D341Med (cell line): ENCODE measurements around the gene PREPL.
A peak's percentile ranks its signal among the peaks of the same experiment; 100 is the strongest.

Source experiments
- DNase-seq: peaks from one replicate; pipeline ENCODE4 v3.0.0; 2012; ENCODE audit warnings: low spot score

Gene PREPL

DNA sequence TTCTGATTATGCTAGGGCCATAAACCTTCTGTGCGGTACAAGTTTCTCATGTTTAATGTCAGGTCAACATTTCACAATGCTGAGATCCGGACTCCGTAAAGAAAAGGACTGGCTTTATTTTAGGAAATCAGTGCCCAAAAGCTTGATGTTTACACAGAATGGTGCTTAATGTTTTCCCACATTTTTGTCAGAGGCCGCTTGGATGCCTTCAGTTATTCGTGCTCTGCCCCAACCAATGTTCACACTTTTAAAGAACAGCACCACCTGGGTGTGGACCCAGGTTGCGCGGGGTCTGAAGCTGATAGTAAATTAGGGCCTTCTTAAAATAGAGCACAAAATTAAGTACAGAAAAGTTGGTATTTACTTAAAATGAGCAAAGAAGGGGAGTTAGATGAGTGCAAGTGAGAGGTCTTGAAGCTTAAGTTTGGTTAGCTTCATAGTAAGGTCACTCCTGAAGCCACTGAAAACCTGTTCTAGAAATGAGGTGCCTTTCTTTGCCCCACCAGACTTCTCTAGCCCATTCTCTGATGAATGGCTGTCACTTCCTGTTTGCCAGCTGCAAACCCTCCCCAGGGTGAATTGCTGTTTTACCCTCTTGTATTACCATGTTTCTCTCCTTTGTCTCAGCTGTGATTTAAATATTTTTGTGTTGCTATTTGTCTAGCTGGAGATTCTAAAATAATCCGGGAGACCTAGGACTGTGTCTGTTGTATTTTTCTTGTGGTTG, 65.5 kb downstream of the PREPL start:
- DNase-seq = no peak

DNA sequence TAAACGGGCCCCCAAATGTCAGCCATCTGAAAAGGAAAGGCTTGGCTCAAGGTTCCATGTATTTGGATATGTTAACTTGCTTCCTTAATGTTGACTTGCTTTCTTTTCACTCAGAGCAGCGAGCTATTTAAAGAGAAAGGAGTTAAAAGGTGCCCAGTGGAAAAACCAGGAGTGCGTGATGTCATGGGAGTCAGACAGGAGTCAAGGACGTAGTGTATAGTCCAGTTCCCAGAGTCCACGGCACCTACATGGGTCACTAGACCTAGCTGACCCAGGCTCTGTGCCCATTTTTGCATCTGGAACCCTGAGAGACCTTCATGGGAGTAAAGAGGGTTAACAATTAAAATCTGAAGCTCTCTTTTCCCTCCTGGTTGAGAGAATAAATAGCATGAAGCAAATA, 66.2 kb downstream of the PREPL start:
- DNase-seq = no peak

DNA sequence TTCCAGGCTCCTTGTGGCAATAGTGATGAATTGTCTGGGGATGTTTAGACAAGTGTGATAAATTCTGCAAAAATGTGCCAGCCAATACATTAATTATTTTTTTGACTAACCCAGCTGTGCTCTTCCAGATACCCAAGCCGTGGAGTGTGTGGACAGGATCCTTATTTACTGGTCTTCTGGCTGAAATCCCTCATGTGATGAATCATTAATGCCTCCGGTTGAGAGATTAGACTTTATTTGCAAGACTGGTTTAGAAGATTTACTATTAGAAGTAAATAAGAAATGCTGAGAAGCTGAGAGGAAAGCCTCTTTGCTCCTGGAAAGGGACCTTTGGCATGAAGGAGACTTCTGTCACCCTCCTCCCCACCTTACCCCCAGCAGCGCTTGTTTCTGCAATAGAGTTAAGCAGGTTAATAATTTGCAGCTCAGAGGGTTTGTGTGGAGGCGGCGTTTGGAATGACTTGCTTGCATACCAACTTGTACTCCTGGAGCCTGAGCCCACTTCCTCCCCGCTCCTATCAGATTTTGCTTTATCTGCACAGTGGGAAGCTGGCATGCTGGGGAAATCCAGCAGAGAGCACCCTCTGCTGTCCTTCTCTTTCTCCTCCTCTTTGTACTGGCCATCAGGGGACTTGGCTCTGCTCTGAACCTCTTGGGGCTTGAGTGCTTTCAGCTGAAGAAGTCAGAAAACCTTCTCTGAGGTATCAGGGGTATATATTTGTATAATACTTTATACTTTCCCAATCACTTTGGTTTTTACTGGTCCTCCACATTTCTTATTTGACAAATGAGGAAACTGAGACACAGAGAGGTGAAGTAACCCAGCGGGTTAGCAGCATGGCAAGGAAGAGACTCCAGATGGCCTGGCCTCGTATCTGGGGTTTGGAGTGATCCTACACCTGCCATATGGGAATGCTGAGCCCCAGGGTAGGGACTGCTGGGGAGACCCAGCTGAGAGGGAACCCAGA, 69.7 kb downstream of the PREPL start:
- DNase-seq = peak; percentile 59

DNA sequence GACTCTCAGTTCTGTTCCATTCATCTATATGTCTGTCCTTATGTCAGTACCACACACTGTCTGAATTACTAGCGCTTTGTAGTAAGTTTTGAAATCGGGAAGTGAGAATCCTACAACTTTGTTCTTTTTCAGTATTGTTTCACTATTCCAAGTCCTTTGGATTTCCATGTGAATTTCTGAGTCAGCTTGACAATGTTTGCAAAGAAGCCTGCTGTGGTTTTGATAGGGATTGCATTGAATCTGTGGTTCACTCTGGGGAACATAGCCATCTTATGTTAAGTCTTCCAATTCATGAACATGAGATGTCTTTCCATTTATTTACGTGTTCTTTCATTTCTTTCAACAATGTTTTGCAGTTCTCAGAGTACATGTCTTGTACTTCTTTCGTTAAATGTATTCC, 71.0 kb downstream of the PREPL start:
- DNase-seq = no peak

DNA sequence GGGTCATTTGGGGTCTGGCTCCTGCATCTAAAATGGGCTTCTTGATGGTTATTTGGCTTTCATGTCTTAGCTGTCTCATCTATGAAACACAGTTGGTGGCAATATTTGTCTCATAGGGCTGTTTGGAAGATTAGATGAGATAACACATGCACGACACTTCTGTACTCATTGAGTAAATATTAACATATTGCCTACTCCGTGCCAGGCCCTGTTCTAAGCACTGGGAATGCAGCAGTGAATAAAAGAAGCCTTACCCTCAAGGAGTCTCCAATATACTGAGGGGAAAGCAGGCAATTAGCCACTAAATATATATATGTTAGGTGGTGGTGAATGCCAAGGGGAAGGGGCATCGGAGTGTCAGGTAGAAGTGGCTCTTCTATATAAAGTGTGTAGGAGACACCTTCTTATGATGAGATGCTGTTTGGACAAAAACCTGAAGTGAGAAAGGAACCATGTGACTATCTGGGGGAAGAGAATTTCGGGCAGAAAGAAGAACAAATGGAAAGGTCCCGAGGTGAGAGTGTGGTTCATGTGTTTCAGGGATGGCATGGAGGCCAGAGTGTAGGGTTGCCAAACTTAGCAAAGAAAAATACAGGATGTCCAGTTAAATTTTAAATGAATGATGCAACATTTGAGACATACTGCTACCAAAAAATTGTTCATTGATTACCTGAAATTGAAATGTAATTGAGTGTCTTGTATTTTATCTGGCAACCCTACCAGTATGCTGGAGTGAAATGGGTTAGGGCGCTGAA, 74.2 kb downstream of the PREPL start:
- DNase-seq = no peak

DNA sequence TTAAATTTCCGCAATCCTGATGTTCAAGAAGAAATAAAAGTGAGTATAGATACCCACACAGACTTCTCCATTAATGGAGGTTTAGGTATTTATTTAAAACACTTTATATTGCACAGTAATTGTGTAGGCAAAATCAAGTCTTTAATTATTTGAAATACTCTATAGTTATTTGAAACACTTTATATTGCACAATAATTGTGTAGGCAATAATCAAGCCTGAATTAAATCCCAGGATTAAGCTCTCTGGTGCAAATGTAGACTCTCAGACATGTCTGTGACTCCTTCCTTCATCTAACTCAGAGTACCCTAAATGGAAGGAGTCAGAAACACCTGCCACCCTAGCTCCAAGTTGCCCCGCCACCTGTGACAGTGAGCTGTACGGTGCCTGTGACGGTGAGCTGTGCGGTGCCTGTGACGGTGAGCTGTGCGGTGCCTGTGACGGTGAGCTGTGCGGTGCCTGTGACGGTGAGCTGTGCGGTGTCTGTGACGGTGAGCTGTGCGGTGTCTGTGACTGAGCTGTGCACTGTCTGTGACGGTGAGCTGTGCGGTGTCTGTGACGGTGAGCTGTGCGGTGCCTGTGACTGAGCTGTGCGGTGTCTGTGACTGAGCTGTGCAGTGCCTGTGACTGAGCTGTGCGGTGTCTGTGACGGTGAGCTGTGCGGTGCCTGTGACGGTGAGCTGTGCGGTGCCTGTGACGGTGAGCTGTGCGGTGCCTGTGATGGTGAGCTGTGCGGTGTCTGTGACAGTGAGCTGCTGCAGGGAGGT, 75.0 kb downstream of the PREPL start:
- DNase-seq = no peak

DNA sequence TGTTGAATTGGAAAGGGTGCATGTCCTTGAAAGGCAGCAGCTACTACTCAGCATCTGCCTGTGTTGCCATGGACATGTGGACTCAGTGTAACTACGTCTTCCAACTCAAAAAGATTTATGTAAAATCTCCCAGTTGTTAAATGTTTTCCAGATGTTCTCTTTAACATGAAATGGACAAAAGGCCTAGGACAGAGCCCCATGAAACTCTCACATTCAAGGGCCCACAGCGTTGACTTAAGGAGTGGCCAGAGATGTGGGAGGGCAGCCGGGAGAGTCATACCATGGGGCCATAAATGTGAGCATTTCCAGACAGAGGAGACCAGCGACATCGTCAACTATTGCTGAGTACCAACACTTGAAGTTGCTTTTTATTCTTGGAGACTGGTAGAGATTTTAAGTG, 76.1 kb downstream of the PREPL start:
- DNase-seq = no peak

DNA sequence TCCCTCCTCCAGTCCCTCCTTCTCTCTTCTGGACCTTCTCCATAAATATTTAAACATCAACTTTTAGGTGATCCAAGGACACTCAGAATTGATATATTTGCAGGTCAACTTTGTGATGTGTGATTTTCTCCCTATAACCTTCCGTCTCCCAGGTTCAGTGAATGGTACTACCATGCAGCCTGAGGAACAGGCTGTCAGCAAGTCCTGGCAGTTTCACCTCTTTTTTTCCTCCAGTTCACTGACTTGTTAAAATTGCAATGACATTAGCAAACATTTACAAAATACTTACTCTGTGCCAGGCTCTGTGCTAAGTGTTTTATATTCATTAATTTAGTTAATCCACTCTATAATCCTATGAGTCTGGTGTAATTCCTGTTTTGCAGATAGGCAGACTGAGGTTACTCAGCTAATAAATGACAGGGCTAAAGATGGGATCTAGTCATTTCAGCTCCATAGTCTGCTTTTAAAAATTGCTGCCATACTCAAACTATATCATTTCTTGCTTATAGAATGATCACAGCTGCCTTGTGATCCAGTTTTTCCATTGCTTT, 78.1 kb downstream of the PREPL start:
- DNase-seq = no peak

DNA sequence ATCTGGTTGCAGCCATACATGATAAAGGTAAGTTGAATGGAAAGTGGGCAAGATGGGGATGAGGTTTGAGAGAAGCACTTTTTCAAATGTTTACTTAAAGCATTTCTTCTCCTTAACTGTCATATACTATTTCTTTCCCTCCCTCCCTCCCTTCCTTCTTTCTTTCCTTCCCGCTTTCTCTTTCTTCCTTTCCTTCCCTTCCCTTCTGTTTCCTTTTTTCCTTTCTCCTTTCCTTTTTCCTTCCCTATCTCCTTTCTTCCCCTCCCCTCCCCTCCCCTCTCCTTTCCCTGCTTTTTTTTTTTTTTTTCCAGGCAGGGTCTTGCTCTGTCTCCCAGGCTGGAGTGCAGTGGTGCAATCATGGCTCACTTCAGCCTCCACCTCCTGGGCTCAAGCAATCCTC, 80.4 kb downstream of the PREPL start:
- DNase-seq = no peak

DNA sequence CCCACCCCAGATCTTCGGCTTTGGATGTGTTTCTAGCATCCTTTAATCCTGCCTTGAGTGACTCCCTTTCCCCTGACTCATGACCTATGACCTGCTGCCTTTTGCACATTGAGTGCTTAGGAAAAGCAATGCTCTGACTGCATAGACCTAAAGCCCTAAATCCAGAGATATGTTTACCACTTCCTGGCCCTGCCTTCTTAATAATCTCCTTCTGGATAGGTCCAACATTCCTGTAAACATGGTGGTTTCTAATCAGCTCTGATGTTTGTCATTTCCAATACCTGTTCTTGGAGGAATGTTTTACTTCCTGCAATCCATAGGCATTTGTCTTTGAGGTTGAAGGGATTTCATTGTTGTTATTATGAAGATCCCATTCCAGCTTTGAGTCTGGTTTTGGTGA, 83.8 kb downstream of the PREPL start:
- DNase-seq = no peak

DNA sequence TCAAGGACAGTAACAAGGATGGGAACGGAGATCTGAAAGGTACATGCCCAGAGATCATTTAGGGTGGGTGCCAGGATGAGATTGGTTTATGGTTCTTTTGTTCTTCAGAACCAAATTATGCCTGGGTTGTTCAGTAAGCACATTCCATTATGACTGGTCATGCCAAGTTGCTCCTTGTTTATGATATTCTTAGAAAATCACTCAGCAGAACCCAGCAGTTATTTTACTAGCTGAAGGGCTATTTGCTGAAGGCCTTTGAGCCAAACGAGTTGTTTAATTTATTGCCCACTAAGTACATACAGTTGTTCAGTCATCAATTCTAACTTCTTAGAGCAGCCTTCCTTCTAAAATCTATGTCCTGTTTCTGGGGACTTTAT, 85.4 kb downstream of the PREPL start:
- DNase-seq = no peak

DNA sequence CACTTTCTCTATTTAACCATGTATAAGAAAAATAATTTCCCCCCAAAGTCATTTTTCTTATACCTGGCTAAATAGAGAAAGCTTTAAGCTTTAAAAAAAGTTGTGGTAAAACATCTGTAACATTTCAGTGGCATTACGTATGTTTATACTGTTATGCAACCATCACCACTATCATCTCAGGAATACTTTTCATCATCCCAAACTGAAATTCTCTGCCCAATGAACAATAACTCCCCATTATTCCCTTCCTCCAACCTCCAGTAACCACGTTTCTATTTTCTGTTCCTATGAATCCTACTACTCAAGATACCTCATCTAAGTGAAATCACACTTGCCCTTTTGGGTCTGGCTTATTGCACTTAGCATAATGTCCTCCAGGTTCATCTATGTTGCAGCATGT, 87.7 kb downstream of the PREPL start:
- DNase-seq = no peak

DNA sequence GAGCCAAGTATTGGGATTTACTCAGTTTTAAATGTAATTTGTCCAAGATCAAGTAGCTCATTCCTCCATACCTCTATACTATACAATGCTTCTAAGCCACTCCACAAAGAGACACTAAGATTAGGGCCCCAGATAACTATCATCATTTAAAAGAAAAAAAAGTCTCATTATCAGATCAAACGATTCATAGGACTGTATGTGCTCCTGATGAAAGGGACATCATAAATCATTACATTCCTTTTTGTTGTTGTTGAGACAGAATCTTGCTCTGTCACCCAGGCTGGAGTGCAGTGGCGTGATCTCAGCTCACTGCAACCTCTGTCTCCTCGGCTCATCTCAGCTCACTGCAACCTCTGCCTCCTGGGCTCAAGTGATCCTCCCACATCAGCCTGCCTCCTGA, 88.2 kb downstream of the PREPL start:
- no peak for DNase-seq

DNA sequence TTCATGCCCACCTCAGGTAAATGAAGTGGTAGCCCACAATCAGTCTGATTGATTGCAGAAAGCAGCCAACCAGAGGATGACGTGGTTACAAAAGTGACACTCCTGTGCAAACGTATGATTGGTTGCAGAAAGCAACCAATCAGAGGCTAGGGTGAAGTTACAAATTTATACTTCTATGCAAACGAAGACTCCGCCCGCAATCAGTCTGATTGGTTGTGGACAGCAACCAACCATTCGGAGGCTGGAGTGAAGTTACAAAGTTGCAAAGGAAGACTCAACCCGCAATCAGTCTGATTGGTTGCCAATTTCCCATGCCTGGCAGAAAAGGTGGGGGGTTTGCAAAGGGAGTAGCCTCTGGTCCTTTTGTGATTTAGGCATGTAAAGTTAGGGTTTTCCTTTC, 90.0 kb downstream of the PREPL start:
- DNase-seq = no peak

DNA sequence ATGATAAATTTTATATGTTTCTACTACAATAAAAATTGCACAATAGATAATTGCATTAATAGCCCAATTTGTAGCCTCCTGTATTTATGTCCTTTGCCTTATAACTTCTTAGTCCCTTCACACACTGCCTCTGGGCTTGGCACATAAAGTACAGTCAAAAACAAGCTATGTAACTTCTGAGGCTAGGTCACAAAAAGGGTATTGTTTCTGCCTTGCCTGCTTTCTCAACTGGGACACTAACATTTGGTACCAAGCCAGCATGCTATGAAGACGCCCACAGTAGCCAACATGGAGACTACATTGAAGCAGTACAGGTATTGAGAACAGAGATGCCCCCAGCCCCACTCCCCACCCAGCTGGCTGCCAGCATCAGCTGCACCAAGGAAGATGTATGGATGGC, 91.5 kb downstream of the PREPL start:
- DNase-seq = no peak

DNA sequence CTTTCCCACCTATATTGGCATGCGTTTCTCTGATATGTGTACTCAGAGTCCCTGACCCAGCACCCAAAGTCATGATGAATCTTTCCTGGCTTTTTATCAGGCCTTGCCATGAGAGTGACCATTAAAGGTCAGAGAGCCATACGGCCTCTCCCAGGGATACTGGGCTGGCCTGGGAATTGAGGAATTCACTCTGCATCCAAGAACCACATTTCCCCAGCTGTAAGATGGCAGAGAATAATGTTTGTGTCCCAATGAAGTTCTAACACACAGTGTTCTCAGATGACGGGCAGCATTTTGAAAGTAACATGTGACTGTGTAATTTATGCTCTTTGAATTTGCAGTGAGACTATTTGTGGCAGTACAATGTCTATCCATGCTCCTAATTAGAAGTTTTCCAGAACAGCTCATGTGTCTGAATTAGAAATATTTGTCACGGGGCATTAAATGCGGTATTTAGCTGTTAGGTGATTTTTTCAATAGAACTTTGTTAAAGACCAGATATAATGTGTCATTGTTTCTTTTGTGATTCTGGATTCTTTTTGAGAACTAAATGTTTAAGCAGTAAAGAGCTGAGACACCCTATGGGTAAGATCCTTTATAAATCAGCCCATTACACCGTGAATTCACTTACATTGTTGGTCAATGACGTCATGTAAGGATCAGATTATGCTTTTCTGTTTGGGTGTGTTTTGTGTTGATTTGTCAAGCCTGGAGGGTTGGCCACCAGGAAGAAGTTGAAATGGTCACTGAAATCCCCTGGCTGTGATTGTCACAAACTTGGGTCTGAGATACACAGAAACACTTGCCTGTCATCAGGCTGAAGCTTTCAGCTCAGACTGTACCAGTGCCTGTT, 93.3 kb downstream of the PREPL start:
- DNase-seq = no peak
